WTC11 (cell line): Measurements from ENCODE around the gene CDYL. TPM values are rescaled to one million over a fixed set of nuclear protein-coding genes. Genes with fewer than 3 reads are reported as not detected.

Experiments used
- ATAC-seq: fragments of 200-7000 bp; cut with Tn5 transposase; 2 replicates; pipeline ENCODE4 v1.10.0; 2021; ENCODE audit warnings: mild to moderate bottlenecking, moderate library complexity
- CTCF ChIA-PET: fragments of 300-600 bp; sonication (Branson Sonifier 250); formaldehyde crosslinking; loops from one replicate; lab custom pipeline; 2021; ENCODE audit warnings: antibody characterized with exemption; lab: Charles Lee
- POLR2A ChIA-PET: fragments of 350-600 bp; sonication (Branson Sonifier 250); formaldehyde crosslinking; loops from one replicate; lab custom pipeline; 2021; ENCODE audit warnings: antibody characterized with exemption; lab: Charles Lee
- DNase-seq: peaks from one replicate; pipeline ENCODE4 v3.0.0; 2021; ENCODE audit warnings: low spot score
- H3K27ac Mint-ChIP-seq: 2 replicates; pipeline ENCODE4 v1.8.0; 2021; ENCODE audit warnings: mixed read lengths
- H3K27me3 Mint-ChIP-seq: 2 replicates; pipeline ENCODE4 v1.8.0; 2021; ENCODE audit warnings: low read depth, mild to moderate bottlenecking, moderate library complexity, mixed read lengths
- H3K36me3 Mint-ChIP-seq: 2 replicates; pipeline ENCODE4 v1.8.0; 2021; ENCODE audit warnings: mixed read lengths
- H3K4me1 Mint-ChIP-seq: 2 replicates; pipeline ENCODE4 v1.8.0; 2022; ENCODE audit warnings: mixed read lengths
- H3K4me3 Mint-ChIP-seq: 2 replicates; pipeline ENCODE4 v1.8.0; 2021; ENCODE audit warnings: mild to moderate bottlenecking, moderate library complexity, mixed read lengths
- H3K9me3 Mint-ChIP-seq: 2 replicates; pipeline ENCODE4 v1.8.0; 2021; ENCODE audit warnings: mixed read lengths
- AFF4 ChIP-seq: sonication (generic); formaldehyde crosslinking; IDR thresholded peaks from 2 replicates; pipeline ENCODE4 v1.8.1; 2023; ENCODE audit warnings: mild to moderate bottlenecking, missing genetic modification reagents, borderline replicate concordance
- ATF2 ChIP-seq: sonication (generic); formaldehyde crosslinking; IDR thresholded peaks from 2 replicates; pipeline ENCODE4 v1.8.1; 2022; ENCODE audit warnings: low read depth, missing genetic modification reagents, borderline replicate concordance
- ETV6 ChIP-seq: sonication (generic); formaldehyde crosslinking; IDR thresholded peaks from 2 replicates; pipeline ENCODE4 v1.8.1; 2022; ENCODE audit warnings: mild to moderate bottlenecking, missing genetic modification reagents
- NR3C1 ChIP-seq: sonication (generic); formaldehyde crosslinking; conservative IDR thresholded peaks from 2 replicates; pipeline ENCODE4 v1.8.1; 2023; ENCODE audit warnings: low read depth, mild to moderate bottlenecking, missing genetic modification reagents
- OVOL2 ChIP-seq: fragments of 250-450 bp; sonication (Bioruptor Pico); IDR thresholded peaks from 2 replicates; pipeline ENCODE4 v1.9.0; 2021; ENCODE audit warnings: mild to moderate bottlenecking, borderline replicate concordance
- PRRX2 ChIP-seq: fragments of 250-450 bp; sonication (Bioruptor Pico); IDR thresholded peaks from 2 replicates; pipeline ENCODE4 v1.8.0; 2021; ENCODE audit warnings: mild to moderate bottlenecking
- RORB ChIP-seq: fragments of 250-450 bp; sonication (Bioruptor Pico); IDR thresholded peaks from 2 replicates; pipeline ENCODE4 v1.9.0; 2021; ENCODE audit warnings: mild to moderate bottlenecking
- SMAD3 ChIP-seq: sonication (generic); formaldehyde crosslinking; IDR thresholded peaks from 2 replicates; pipeline ENCODE4 v1.8.0; 2022; ENCODE audit warnings: missing genetic modification reagents, mild to moderate bottlenecking, borderline replicate concordance
- TCF7 ChIP-seq: sonication (generic); formaldehyde crosslinking; IDR thresholded peaks from 2 replicates; pipeline ENCODE4 v1.8.0; 2022; ENCODE audit warnings: mild to moderate bottlenecking, low read depth, missing genetic modification reagents, moderate library complexity
- TP53 ChIP-seq: sonication (generic); formaldehyde crosslinking; IDR thresholded peaks from 2 replicates; pipeline ENCODE4 v1.8.1; 2023; ENCODE audit warnings: mild to moderate bottlenecking, missing genetic modification reagents
- USF1 ChIP-seq: sonication (generic); formaldehyde crosslinking; IDR thresholded peaks from 2 replicates; pipeline ENCODE4 v1.8.0; 2022; ENCODE audit warnings: mild to moderate bottlenecking, missing genetic modification reagents
- ZBTB43 ChIP-seq: sonication (generic); formaldehyde crosslinking; IDR thresholded peaks from 2 replicates; pipeline ENCODE4 v1.8.1; 2023; ENCODE audit warnings: mild to moderate bottlenecking, missing genetic modification reagents
- ZNF317 ChIP-seq: sonication (generic); formaldehyde crosslinking; IDR thresholded peaks from 2 replicates; pipeline ENCODE4 v1.8.1; 2023; ENCODE audit warnings: low read depth, mild to moderate bottlenecking, moderate library complexity, missing genetic modification reagents, borderline replicate concordance
- ZNF396 ChIP-seq: fragments of 250-450 bp; sonication (Bioruptor Pico); IDR thresholded peaks from 2 replicates; pipeline ENCODE4 v1.8.0; 2021; ENCODE audit warnings: mild to moderate bottlenecking, moderate library complexity, borderline replicate concordance
- ZNF423 ChIP-seq: fragments of 250-450 bp; sonication (Bioruptor Pico); IDR thresholded peaks from 2 replicates; pipeline ENCODE4 v2.1.2; 2022; ENCODE audit warnings: mild to moderate bottlenecking, moderate library complexity
- total RNA-seq: library from RNA; stranded (reverse); gene quantifications from 3 replicates; pipeline ENCODE4 v1.2.3, GENCODE V29; 2021
- TF ChIP-seq, protein P1 (sequence below): fragments of 250-450 bp; sonication (Bioruptor Pico); IDR thresholded peaks from 2 replicates; pipeline ENCODE4 v1.8.0; 2021; ENCODE audit warnings: mild to moderate bottlenecking
- TF ChIP-seq, protein P2 (sequence below): fragments of 250-450 bp; sonication (Bioruptor Pico); IDR thresholded peaks from 2 replicates; pipeline ENCODE4 v1.9.0; 2021; ENCODE audit warnings: mild to moderate bottlenecking
- TF ChIP-seq, protein P3 (sequence below): sonication (generic); formaldehyde crosslinking; IDR thresholded peaks from 2 replicates; pipeline ENCODE4 v1.8.1; 2023; ENCODE audit warnings: mild to moderate bottlenecking, missing genetic modification reagents, moderate library complexity
- TF ChIP-seq, protein P4 (sequence below): sonication (generic); formaldehyde crosslinking; IDR thresholded peaks from 2 replicates; pipeline ENCODE4 v1.8.1; 2022; ENCODE audit warnings: mild to moderate bottlenecking, moderate library complexity, missing genetic modification reagents
- TF ChIP-seq, protein P5 (sequence below): fragments of 250-450 bp; sonication (Bioruptor Pico); IDR thresholded peaks from 2 replicates; pipeline ENCODE4 v2.1.2; 2022; ENCODE audit warnings: mild to moderate bottlenecking, moderate library complexity

Gene CDYL
- total RNA-seq, 1 experiment from 2014 or later, result 92.0 TPM

GRCh38 chr6:4970739-4971395, 194.7 kb downstream of the CDYL start:
- no peak for TF ChIP-seq TP53 (CRISPR knock-in tag)
- no peak for TF ChIP-seq TCF7 (CRISPR knock-in tag)
- no peak for TF ChIP-seq ETV6
- TF ChIP-seq OVOL2 (CRISPR knock-in tag), result no peak
- TF ChIP-seq RORB (CRISPR knock-in tag), result no peak
- no peak for TF ChIP-seq NR3C1 (CRISPR knock-in tag)
- no peak for TF ChIP-seq ZNF396 (CRISPR knock-in tag)
- TF ChIP-seq, protein P1, sequence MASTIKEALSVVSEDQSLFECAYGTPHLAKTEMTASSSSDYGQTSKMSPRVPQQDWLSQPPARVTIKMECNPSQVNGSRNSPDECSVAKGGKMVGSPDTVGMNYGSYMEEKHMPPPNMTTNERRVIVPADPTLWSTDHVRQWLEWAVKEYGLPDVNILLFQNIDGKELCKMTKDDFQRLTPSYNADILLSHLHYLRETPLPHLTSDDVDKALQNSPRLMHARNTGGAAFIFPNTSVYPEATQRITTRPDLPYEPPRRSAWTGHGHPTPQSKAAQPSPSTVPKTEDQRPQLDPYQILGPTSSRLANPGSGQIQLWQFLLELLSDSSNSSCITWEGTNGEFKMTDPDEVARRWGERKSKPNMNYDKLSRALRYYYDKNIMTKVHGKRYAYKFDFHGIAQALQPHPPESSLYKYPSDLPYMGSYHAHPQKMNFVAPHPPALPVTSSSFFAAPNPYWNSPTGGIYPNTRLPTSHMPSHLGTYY (CRISPR knock-in tag), result no peak
- no peak for TF ChIP-seq ZBTB43 (CRISPR knock-in tag)
- TF ChIP-seq, protein P2, sequence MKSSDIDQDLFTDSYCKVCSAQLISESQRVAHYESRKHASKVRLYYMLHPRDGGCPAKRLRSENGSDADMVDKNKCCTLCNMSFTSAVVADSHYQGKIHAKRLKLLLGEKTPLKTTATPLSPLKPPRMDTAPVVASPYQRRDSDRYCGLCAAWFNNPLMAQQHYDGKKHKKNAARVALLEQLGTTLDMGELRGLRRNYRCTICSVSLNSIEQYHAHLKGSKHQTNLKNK (CRISPR knock-in tag), result no peak
- TF ChIP-seq, protein P3, sequence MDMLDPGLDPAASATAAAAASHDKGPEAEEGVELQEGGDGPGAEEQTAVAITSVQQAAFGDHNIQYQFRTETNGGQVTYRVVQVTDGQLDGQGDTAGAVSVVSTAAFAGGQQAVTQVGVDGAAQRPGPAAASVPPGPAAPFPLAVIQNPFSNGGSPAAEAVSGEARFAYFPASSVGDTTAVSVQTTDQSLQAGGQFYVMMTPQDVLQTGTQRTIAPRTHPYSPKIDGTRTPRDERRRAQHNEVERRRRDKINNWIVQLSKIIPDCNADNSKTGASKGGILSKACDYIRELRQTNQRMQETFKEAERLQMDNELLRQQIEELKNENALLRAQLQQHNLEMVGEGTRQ, result no peak
- TF ChIP-seq SMAD3, result no peak
- Mint-ChIP-seq H3K4me3 (no peak overlapping the region), H3K9me3 (no peaks in the 10 kb centered on the region), H3K36me3 (peaks cover 2% of the 10 kb centered on the region; the same call in 1 of the 2 replicates), H3K27ac (no peak overlapping the region), H3K27me3 (no peaks in the 10 kb centered on the region; the same call in 1 of the 2 replicates), H3K4me1 (peaks cover 24% of the 10 kb centered on the region)
- POLR2A ChIA-PET, result no interaction called here
- no peak for ATAC-seq
- CTCF ChIA-PET, result no interaction called here
- no peak for DNase-seq

DNA sequence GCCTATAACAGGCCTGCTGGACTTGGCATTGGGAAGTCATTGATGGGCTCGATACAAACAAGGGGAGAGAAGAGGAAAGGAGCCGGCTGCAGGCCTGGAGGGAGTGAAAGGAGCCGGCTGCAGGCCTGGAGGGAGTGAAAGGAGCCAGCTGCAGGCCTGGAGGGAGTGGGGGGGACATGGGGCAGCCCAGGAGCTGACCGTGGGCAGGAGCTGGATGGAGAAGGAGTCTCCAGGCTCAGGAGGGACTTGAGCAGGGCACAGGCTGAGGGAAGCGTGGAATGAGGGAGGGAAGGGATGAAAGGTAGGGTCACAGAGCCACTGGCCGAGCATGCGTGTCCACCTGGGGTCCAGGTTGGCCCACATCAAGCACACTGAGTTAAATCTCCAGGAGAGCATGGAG, 195.6 kb downstream of the CDYL start:
- ChIA-PET POLR2A (no interaction called here), CTCF (no interaction called here)
- H3K27me3 Mint-ChIP-seq, result no peaks in the 10 kb centered on the region; the same call in 1 of the 2 replicates
- ATAC-seq, result no peak; the same call in 1 of the 2 replicates
- peaks cover 8% of the 10 kb centered on the region; the same call in 1 of the 2 replicates for H3K36me3 Mint-ChIP-seq
- no peak overlapping the region for H3K27ac Mint-ChIP-seq
- H3K9me3 Mint-ChIP-seq, result peaks cover 7% of the 10 kb centered on the region
- peaks cover 23% of the 10 kb centered on the region for H3K4me1 Mint-ChIP-seq
- DNase-seq, result no peak
- no peak overlapping the region for H3K4me3 Mint-ChIP-seq
- TF ChIP-seq RORB (CRISPR knock-in tag) (no peak), ATF2 (CRISPR knock-in tag) (no peak), USF1 (CRISPR knock-in tag) (no peak), ZNF317 (CRISPR knock-in tag) (no peak), PRRX2 (CRISPR knock-in tag) (no peak), ZNF423 (CRISPR knock-in tag) (no peak), AFF4 (no peak)
- TF ChIP-seq, protein P4, sequence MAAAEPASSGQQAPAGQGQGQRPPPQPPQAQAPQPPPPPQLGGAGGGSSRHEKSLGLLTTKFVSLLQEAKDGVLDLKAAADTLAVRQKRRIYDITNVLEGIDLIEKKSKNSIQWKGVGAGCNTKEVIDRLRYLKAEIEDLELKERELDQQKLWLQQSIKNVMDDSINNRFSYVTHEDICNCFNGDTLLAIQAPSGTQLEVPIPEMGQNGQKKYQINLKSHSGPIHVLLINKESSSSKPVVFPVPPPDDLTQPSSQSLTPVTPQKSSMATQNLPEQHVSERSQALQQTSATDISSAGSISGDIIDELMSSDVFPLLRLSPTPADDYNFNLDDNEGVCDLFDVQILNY (CRISPR knock-in tag), result no peak
- TF ChIP-seq, protein P5, sequence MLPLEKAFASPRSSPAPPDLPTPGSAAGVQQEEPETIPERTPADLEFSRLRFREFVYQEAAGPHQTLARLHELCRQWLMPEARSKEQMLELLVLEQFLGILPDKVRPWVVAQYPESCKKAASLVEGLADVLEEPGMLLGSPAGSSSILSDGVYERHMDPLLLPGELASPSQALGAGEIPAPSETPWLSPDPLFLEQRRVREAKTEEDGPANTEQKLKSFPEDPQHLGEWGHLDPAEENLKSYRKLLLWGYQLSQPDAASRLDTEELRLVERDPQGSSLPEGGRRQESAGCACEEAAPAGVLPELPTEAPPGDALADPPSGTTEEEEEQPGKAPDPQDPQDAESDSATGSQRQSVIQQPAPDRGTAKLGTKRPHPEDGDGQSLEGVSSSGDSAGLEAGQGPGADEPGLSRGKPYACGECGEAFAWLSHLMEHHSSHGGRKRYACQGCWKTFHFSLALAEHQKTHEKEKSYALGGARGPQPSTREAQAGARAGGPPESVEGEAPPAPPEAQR (CRISPR knock-in tag), result no peak
